Endodermal cell (in vitro differentiated cells): ENCODE data around the gene MT1G. TPM values are rescaled to one million over a fixed set of nuclear protein-coding genes. Genes with fewer than 3 reads are reported as not detected.

Experiments
- DNase-seq: peaks from one replicate; pipeline ENCODE4 v3.0.0-alpha.2; 2017
- H3K27ac ChIP-seq: 2 replicates; pipeline ENCODE4 v1.5.1; 2013; ENCODE audit warnings: mild to moderate bottlenecking, low read depth, low read length, moderate library complexity
- H3K27me3 ChIP-seq: 2 replicates; pipeline ENCODE4 v1.6.1; 2013; ENCODE audit warnings: mild to moderate bottlenecking, low read length, moderate library complexity; ENCODE audit not compliant: insufficient read depth, control insufficient read depth, poor library complexity, severe bottlenecking
- H3K36me3 ChIP-seq: 2 replicates; pipeline ENCODE4 v1.7.0; 2013; ENCODE audit warnings: mild to moderate bottlenecking, low read length, moderate library complexity; ENCODE audit not compliant: control insufficient read depth, insufficient read depth
- H3K4me1 ChIP-seq: one replicate; pipeline ENCODE4 v1.7.0; 2013; ENCODE audit warnings: low read length; ENCODE audit not compliant: control insufficient read depth, insufficient read depth
- H3K4me3 ChIP-seq: 2 replicates; pipeline ENCODE4 v1.5.1; 2013; ENCODE audit warnings: mild to moderate bottlenecking, low read length, moderate library complexity
- H3K9ac ChIP-seq: 2 replicates; pipeline ENCODE4 v1.6.1; 2013; ENCODE audit warnings: mild to moderate bottlenecking, low read length, moderate library complexity; ENCODE audit not compliant: poor library complexity, severe bottlenecking; ENCODE audit errors: extremely low read depth
- H3K9me3 ChIP-seq: 2 replicates; pipeline ENCODE4 v1.6.1; 2013; ENCODE audit warnings: mild to moderate bottlenecking, low read length, moderate library complexity; ENCODE audit not compliant: control insufficient read depth
- H3K27ac Mint-ChIP-seq: 2 replicates; pipeline ENCODE4 v1.8.0; 2020; ENCODE audit warnings: mixed read lengths
- H3K27me3 Mint-ChIP-seq: 2 replicates; pipeline ENCODE4 v1.8.0; 2021; ENCODE audit warnings: mild to moderate bottlenecking, mixed read lengths; ENCODE audit not compliant: insufficient read depth
- H3K36me3 Mint-ChIP-seq: 2 replicates; pipeline ENCODE4 v1.8.0; 2020; ENCODE audit warnings: low read depth, mixed read lengths
- H3K4me1 Mint-ChIP-seq: 2 replicates; pipeline ENCODE4 v1.8.0; 2020; ENCODE audit warnings: mixed read lengths
- H3K4me3 Mint-ChIP-seq: 2 replicates; pipeline ENCODE4 v1.8.0; 2020; ENCODE audit warnings: mild to moderate bottlenecking, moderate library complexity, mixed read lengths
- H3K9me3 Mint-ChIP-seq: 2 replicates; pipeline ENCODE4 v1.8.0; 2020; ENCODE audit warnings: mild to moderate bottlenecking, mixed read lengths
- WGBS, 2 experiments: methylation state at CpG; one replicate each; pipeline versions ENCODE4 v1.1.5 to v1.1.7; 2013; ENCODE audit warnings: missing lambda C conversion rate in 2 of 2, mixed read lengths in 1 of 2; ENCODE audit not compliant: insufficient coverage in 1 of 2, insufficient read length in 1 of 2; 5-methylcytosine and 5-hydroxymethylcytosine counted together
- total RNA-seq, 2 donors: library from RNA; stranded (reverse); fragmentation: NEBNext Ultra II Directional in 1 of 2; extraction: Animal tissue kit (Norgen Biotek cat#: 25700) in 1 of 2; gene quantifications; 2 replicates in 1 of 2; 3 replicates in 1 of 2; pipeline ENCODE4 v1.2.1, GENCODE V29; 2021
- TF ChIP-seq, protein P1 (sequence below): fragments of 200-600 bp; sonication (generic); conservative IDR thresholded peaks from 2 replicates; pipeline ENCODE4 v1.5.0; 2021; ENCODE audit warnings: antibody characterized with exemption, mild to moderate bottlenecking

Gene MT1G
- total RNA-seq, 2 donors from 2014 or later: 7.8 TPM; not detected in 1

DNA sequence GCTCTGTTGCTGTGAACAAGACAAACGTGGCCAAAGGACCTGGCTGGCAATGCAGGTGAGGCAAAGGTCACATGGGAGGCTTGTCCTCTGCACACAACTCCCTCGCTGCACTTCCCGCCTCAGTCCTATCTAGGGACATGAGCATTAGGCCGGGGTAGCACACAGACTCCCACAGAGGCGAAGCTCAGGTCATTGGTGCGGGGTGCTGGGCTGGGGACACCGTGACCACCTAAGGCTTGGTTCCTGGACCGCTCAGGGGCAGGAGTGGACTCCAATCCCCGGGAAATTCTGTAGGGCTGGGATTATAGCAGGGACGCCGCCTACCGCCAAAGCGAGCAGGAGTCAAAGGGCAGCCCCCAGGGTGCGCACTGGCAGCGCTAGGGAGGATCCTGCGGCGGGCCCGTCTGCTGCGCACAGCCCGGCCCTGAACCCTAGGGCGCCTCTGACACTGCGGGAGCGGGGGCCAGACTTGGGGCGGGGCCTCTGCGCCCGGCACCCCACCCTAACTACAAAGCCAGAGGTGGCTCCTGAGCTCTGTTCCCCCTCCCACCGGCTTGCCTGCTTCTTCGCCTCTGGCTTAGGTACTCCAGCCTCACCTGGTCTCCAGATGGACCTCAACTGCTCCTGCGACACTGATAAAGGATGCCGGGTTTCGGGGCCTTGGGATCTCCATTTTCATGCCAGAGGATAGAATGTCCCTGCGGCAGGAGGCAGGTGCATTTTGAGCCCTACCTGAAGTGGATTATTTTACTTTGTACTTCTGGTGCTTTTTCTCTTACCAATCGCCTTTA lies 20.0 kb downstream of the MT1G start:
- peaks cover 100% of the 10 kb centered on the region for H3K27me3 ChIP-seq
- WGBS, 2 experiments: 48 to 76% methylated on average over 15 to 33 of the region's 33 CpGs
- Mint-ChIP-seq H3K36me3 (no peaks in the 10 kb centered on the region), H3K27me3 (peaks cover 98% of the 10 kb centered on the region), H3K4me1 (peaks cover 9% of the 10 kb centered on the region), H3K4me3 (no peak overlapping the region), H3K27ac (no peak overlapping the region), H3K9me3 (no peaks in the 10 kb centered on the region)
- H3K36me3 ChIP-seq: no peaks in the 10 kb centered on the region
- no peak overlapping the region for H3K9ac ChIP-seq
- DNase-seq: peak; percentile 78
- no peaks in the 10 kb centered on the region for H3K9me3 ChIP-seq
- H3K4me1 ChIP-seq: no peaks in the 10 kb centered on the region
- TF ChIP-seq, protein P1, sequence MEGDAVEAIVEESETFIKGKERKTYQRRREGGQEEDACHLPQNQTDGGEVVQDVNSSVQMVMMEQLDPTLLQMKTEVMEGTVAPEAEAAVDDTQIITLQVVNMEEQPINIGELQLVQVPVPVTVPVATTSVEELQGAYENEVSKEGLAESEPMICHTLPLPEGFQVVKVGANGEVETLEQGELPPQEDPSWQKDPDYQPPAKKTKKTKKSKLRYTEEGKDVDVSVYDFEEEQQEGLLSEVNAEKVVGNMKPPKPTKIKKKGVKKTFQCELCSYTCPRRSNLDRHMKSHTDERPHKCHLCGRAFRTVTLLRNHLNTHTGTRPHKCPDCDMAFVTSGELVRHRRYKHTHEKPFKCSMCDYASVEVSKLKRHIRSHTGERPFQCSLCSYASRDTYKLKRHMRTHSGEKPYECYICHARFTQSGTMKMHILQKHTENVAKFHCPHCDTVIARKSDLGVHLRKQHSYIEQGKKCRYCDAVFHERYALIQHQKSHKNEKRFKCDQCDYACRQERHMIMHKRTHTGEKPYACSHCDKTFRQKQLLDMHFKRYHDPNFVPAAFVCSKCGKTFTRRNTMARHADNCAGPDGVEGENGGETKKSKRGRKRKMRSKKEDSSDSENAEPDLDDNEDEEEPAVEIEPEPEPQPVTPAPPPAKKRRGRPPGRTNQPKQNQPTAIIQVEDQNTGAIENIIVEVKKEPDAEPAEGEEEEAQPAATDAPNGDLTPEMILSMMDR: peak; percentile 53
- no peak overlapping the region for H3K4me3 ChIP-seq
- no peak overlapping the region for H3K27ac ChIP-seq

GRCh38 chr16:56645838-56646237 lies 22.0 kb downstream of the MT1G start:
- Histone ChIP-seq H3K4me1 (no peaks in the 10 kb centered on the region), H3K9me3 (no peaks in the 10 kb centered on the region), H3K27ac (no peak overlapping the region), H3K36me3 (no peaks in the 10 kb centered on the region), H3K9ac (no peak overlapping the region), H3K4me3 (no peak overlapping the region), H3K27me3 (peaks cover 100% of the 10 kb centered on the region)
- Mint-ChIP-seq H3K27me3 (peaks cover 98% of the 10 kb centered on the region), H3K36me3 (no peaks in the 10 kb centered on the region), H3K4me1 (peaks cover 10% of the 10 kb centered on the region), H3K27ac (no peak overlapping the region), H3K4me3 (no peak overlapping the region), H3K9me3 (no peaks in the 10 kb centered on the region)
- no peak for DNase-seq
- TF ChIP-seq, protein P1: no peak
- 0% methylated on average over 1 of the region's 1 CpG; no CpG with 5 or more reads in 1 of the 2 experiments for WGBS, 2 experiments

- no peaks in the 10 kb centered on the region for H3K9me3 ChIP-seq
- no peak overlapping the region for H3K9ac ChIP-seq
- TF ChIP-seq, protein P1: no peak
- Mint-ChIP-seq H3K4me3 (no peak overlapping the region), H3K36me3 (no peaks in the 10 kb centered on the region), H3K9me3 (no peaks in the 10 kb centered on the region), H3K27ac (no peak overlapping the region), H3K4me1 (peaks cover 10% of the 10 kb centered on the region), H3K27me3 (peaks cover 98% of the 10 kb centered on the region)
- no peak overlapping the region for H3K27ac ChIP-seq
- no peaks in the 10 kb centered on the region for H3K4me1 ChIP-seq
- 81% methylated on average over 1 of the region's 1 CpG; no CpG with 5 or more reads in 1 of the 2 experiments for WGBS, 2 experiments
- no peak overlapping the region for H3K4me3 ChIP-seq
- H3K36me3 ChIP-seq: no peaks in the 10 kb centered on the region
- no peak for DNase-seq
- peaks cover 100% of the 10 kb centered on the region for H3K27me3 ChIP-seq
Observed at GRCh38 chr16:56645311-56645710, 22.6 kb downstream of the MT1G start.
